Transverse colon (tissue), 4 donors: Measurements from ENCODE around the gene LRRFIP2. TPM values are rescaled to one million over a fixed set of nuclear protein-coding genes. Genes with fewer than 3 reads are reported as not detected.

Experiments
- DNase-seq: peaks from one replicate; pipeline ENCODE4 v3.0.0-alpha.2; 2019
- H3K27ac ChIP-seq, 4 donors: fragments of 200-600 bp; sonication (generic); 2 replicates each; pipeline ENCODE4 v1.5.1; 2016 to 2018; ENCODE audit warnings: inconsistent platforms in 4 of 4
- H3K27me3 ChIP-seq: fragments of 200-600 bp; sonication (generic); 2 replicates; pipeline ENCODE4 v1.5.1; 2017; ENCODE audit warnings: inconsistent platforms
- H3K36me3 ChIP-seq, 4 donors: fragments of 200-600 bp; sonication (generic); 2 replicates each; pipeline ENCODE4 v1.5.1; 2017 to 2019; ENCODE audit warnings: inconsistent platforms in 4 of 4
- H3K4me1 ChIP-seq, 4 donors: fragments of 200-600 bp; sonication (generic); 2 replicates each; pipeline ENCODE4 v1.5.1; 2017 to 2020; ENCODE audit warnings: inconsistent platforms in 4 of 4
- H3K4me3 ChIP-seq, 4 donors: fragments of 200-600 bp; sonication (generic); 1 replicate in 1 of 4; 2 replicates in 3 of 4; pipeline versions ENCODE4 v1.5.1 to v1.6.1; 2017 to 2019; ENCODE audit warnings: inconsistent platforms in 4 of 4
- H3K9me3 ChIP-seq, 2 donors: fragments of 200-600 bp; sonication (generic); 2 replicates each; pipeline ENCODE4 v1.5.1; 2017 to 2019; ENCODE audit warnings: inconsistent platforms in 2 of 2
- EP300 ChIP-seq: sonication (generic); formaldehyde crosslinking; IDR thresholded peaks from one replicate; pipeline ENCODE4 v1.6.1; 2017; ENCODE audit warnings: antibody characterized with exemption, low read depth
- POLR2A ChIP-seq: fragments of 450-650 bp; IDR thresholded peaks from one replicate; pipeline ENCODE4 v1.6.1; 2016; ENCODE audit warnings: antibody characterized with exemption, mild to moderate bottlenecking, moderate library complexity
- POLR2AphosphoS5 ChIP-seq, 3 donors: sonication (generic); formaldehyde crosslinking; IDR thresholded peaks; one replicate each; pipeline ENCODE4 v1.6.1; 2016; ENCODE audit warnings: antibody characterized with exemption in 3 of 3
- WGBS, 2 donors: methylation state at CpG; one replicate each; pipeline ENCODE4 v1.1.5; 2018; ENCODE audit warnings: low coverage in 1 of 2; 5-methylcytosine and 5-hydroxymethylcytosine counted together
- in situ Hi-C, 4 donors: fragments of 200-750 bp; cut with MboI; loops; one replicate each; pipeline versions ENCODE4 v1.15.0 to v1.15.1; 2017; ENCODE audit warnings: low sequenced_read_pairs in 3 of 4, low pct_ligation_motif_present in 1 of 4, low pct_unique_long_range_greater_than_20kb in 1 of 4
- intact Hi-C: fragments of 100-400 bp; cut with DNase I; formaldehyde crosslinking; loops from one replicate; pipeline ENCODE4 v1.15.1; 2023; ENCODE audit warnings: low total_unique reads
- total RNA-seq, 4 donors: library from RNA; depleted of rRNA; stranded (reverse); fragments of >200 nt; gene quantifications; one replicate each; pipeline ENCODE4 v1.1.0, GENCODE V29; 2016
- TF ChIP-seq, protein P1 (sequence below), 5 experiments: fragments of 200-600 bp in 3 of 5; fragments of 450-650 bp in 2 of 5; sonication (generic) in 3 of 5; IDR thresholded peaks; 1 replicate in 2 of 5; 2 replicates in 3 of 5; pipeline ENCODE4 v1.5.1; 2016 to 2017; ENCODE audit warnings: antibody characterized with exemption in 5 of 5, inconsistent platforms in 3 of 5, mild to moderate bottlenecking in 2 of 5, moderate library complexity in 1 of 5

The LRRFIP2 gene
- total RNA-seq, 4 donors from 2014 or later = 136 to 198 (median 167) TPM

DNA sequence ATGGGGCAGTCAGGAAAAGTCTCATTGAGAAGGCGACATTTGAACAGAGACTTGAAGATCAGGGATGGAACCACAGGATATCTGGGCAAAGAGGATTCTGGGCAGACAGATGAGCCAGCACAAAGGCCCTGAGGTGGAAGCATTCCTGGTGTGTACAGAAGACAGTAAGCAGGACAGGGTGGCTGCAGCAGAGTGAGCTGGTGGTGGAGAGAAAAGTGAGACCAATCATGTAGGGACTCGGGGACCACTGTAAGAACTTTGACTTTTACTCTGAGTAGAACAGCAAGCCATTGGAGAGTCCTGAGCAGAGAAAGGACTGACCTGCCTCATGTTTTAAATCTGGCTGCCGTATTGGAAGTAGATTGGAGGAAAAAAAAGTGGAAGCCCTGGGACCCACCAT lies 29.9 kb upstream of the LRRFIP2 start:
- no peaks in the 10 kb centered on the region for H3K4me1 ChIP-seq
- no peaks in the 10 kb centered on the region for H3K36me3 ChIP-seq
- intact Hi-C loops = no loop called here
- H3K27ac ChIP-seq = no peak overlapping the region
- no peak for DNase-seq
- no peaks in the 10 kb centered on the region for H3K9me3 ChIP-seq
- in situ Hi-C loops = loop anchor here in 3 of 4 donors (25.0 kb wide), 2 partner anchors 167 to 467 kb away; no protein-coding TSS in a partner anchor
- no peaks in the 10 kb centered on the region for H3K27me3 ChIP-seq
- WGBS, 2 donors = 81 to 83% methylated on average over 2 to 3 of the region's 3 CpGs
- TF ChIP-seq, protein P1, sequence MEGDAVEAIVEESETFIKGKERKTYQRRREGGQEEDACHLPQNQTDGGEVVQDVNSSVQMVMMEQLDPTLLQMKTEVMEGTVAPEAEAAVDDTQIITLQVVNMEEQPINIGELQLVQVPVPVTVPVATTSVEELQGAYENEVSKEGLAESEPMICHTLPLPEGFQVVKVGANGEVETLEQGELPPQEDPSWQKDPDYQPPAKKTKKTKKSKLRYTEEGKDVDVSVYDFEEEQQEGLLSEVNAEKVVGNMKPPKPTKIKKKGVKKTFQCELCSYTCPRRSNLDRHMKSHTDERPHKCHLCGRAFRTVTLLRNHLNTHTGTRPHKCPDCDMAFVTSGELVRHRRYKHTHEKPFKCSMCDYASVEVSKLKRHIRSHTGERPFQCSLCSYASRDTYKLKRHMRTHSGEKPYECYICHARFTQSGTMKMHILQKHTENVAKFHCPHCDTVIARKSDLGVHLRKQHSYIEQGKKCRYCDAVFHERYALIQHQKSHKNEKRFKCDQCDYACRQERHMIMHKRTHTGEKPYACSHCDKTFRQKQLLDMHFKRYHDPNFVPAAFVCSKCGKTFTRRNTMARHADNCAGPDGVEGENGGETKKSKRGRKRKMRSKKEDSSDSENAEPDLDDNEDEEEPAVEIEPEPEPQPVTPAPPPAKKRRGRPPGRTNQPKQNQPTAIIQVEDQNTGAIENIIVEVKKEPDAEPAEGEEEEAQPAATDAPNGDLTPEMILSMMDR (IDR thresholded peaks at IDR 0.05) = no peak
- TF ChIP-seq POLR2A = no peak
- TF ChIP-seq EP300 = no peak
- TF ChIP-seq POLR2AphosphoS5 (IDR thresholded peaks at IDR 0.05) = no peak
- H3K4me3 ChIP-seq = no peak overlapping the region

DNA sequence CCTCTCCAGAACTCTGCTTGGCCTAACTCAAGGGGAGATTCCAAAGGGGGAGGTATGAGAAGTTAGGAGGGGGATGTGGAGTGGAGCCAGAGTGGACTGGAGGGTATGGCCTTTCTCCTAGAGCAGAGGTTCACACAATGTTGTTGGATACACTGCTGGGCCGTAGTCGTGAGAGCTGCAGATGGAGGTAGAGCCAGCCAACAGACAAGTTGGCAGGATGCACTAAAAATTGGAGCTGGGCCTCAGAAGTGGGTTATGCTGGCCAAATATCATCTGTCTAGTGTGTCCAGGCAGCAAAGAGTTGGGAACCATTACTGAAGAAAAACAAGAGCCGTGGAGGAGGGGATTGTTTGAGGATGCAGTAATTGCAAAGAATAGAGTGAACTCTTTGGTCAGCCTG lies 27.7 kb upstream of the LRRFIP2 start:
- Histone ChIP-seq H3K27ac (no peak overlapping the region), H3K27me3 (no peaks in the 10 kb centered on the region), H3K4me1 (no peaks in the 10 kb centered on the region), H3K36me3 (no peaks in the 10 kb centered on the region), H3K9me3 (no peaks in the 10 kb centered on the region), H3K4me3 (no peak overlapping the region)
- intact Hi-C loops (no loop called here), in situ Hi-C loops (loop anchor here in 3 of 4 donors (25.0 kb wide), 2 partner anchors 165 to 465 kb away; no protein-coding TSS in a partner anchor)
- no peak for TF ChIP-seq POLR2A
- TF ChIP-seq EP300 = no peak
- TF ChIP-seq, protein P1 (IDR thresholded peaks at IDR 0.05) = no peak
- no peak for TF ChIP-seq POLR2AphosphoS5 (IDR thresholded peaks at IDR 0.05)
- WGBS, 2 donors = 89% methylated on average over 3 of the region's 3 CpGs; no CpG with 5 or more reads in 1 of the 2 donors
- no peak for DNase-seq

DNA sequence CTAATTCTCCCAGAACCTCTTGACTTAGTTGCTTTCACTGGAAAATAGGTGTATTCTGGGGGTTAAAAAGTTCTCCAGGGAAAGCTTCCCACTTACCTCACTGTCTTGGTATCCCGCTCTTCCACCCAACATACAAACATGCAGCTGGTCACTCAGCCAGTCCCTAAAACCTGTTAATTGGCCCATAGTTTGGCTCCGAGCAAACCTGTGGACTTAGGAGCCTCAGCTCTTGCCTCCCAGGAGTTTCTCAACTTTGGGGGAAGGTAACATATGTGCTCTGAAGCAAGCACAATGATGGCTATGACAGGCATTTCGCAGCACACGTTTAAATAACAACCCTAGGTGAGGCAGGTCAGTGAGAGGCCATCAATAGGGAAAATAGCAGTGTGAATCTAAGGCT lies 25.8 kb upstream of the LRRFIP2 start:
- TF ChIP-seq, protein P1 (IDR thresholded peaks at IDR 0.05) = no peak
- TF ChIP-seq EP300 (no peak), POLR2AphosphoS5 (IDR thresholded peaks at IDR 0.05) (no peak), POLR2A (no peak)
- no peaks in the 10 kb centered on the region for H3K36me3 ChIP-seq
- no peak overlapping the region for H3K4me3 ChIP-seq
- no peaks in the 10 kb centered on the region for H3K4me1 ChIP-seq
- intact Hi-C loops (no loop called here), in situ Hi-C loops (loop anchor here in 3 of 4 donors (25.0 kb wide), 2 partner anchors 163 to 463 kb away; no protein-coding TSS in a partner anchor)
- DNase-seq = no peak
- no peak overlapping the region for H3K27ac ChIP-seq
- H3K9me3 ChIP-seq = no peaks in the 10 kb centered on the region
- no peaks in the 10 kb centered on the region for H3K27me3 ChIP-seq
- 91% methylated on average over 4 of the region's 4 CpGs; no CpG with 5 or more reads in 1 of the 2 donors for WGBS, 2 donors

DNA sequence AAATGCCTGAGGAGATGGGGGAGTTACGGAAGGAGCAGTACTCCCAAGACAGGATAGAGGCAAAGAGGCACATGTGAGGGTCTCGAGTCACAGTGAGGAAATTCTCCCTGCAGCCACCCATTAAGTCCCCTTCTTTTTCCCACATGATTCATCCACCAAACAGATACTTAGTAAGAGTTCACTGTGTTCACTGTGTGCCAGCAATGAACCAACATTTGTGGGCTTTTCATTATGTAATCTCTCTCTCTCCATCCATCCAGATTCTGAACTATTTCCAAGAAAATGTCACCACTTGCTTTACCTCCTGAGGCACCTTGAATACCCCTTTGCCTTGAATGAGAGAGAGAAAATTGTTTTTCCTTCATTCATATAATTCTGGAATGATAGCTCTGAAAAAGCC lies 24.6 kb upstream of the LRRFIP2 start:
- Histone ChIP-seq H3K36me3 (no peaks in the 10 kb centered on the region), H3K9me3 (no peaks in the 10 kb centered on the region), H3K4me1 (no peaks in the 10 kb centered on the region), H3K27ac (no peak overlapping the region), H3K4me3 (no peak overlapping the region), H3K27me3 (no peaks in the 10 kb centered on the region)
- DNase-seq = no peak
- intact Hi-C loops (no loop called here), in situ Hi-C loops (no loop called here)
- TF ChIP-seq POLR2AphosphoS5 (IDR thresholded peaks at IDR 0.05) (no peak), EP300 (no peak), POLR2A (no peak)
- TF ChIP-seq, protein P1 (IDR thresholded peaks at IDR 0.05) = no peak
- 76 to 97% methylated on average over 2 of the region's 2 CpGs for WGBS, 2 donors
